ENCODE results near the gene TMEM185B.

- no peak for TF ChIP-seq EZH2 (IDR thresholded peaks at IDR 0.05; ENCODE audit: insufficient read depth, poor library complexity, severe bottlenecking)
- TF ChIP-seq EZH2phosphoT487 (IDR thresholded peaks at IDR 0.05; ENCODE audit: insufficient read depth, low read depth) = no peak
Measured at GRCh38 chr2:120203251-120204021, 19.8 kb downstream of the TMEM185B start.

All from GM23248 (cell line).